ENCODE measurements around the gene TNFRSF25.
A peak's percentile ranks its signal among the peaks of the same experiment; 100 is the strongest.
"Not testable (repeated sequence)": the region's sequence is repeated elsewhere in the genome, so short reads cannot be mapped to it uniquely, and the experiment has no call there.

TNFRSF25 gene

GRCh38 chr1:6459850-6460265 is 6.1 kb downstream of the TNFRSF25 start:
- no peak for DNase-seq (ENCODE audit: low read depth)
- H3K4me3 ChIP-seq (ENCODE audit: low read depth, low read length): peak overlapping the region; percentile 18

- DNase-seq (ENCODE audit: low read depth): no peak
- H3K4me3 ChIP-seq (ENCODE audit: low read depth, low read length): no peak overlapping the region
Observed at GRCh38 chr1:6456800-6457466, 9.0 kb downstream of the TNFRSF25 start.

GRCh38 chr1:6455752-6456520 is 10.0 kb downstream of the TNFRSF25 start:
- H3K4me3 ChIP-seq (ENCODE audit: low read depth, low read length); DNase-seq (ENCODE audit: low read depth): not testable (repeated sequence)

GRCh38 chr1:6454856-6455751 is 10.9 kb downstream of the TNFRSF25 start:
- no peak overlapping the region for H3K4me3 ChIP-seq (ENCODE audit: low read depth, low read length)
- DNase-seq (ENCODE audit: low read depth): no peak

GRCh38 chr1:6453895-6454855 is 11.8 kb downstream of the TNFRSF25 start:
- not testable (repeated sequence) for DNase-seq (ENCODE audit: low read depth); H3K4me3 ChIP-seq (ENCODE audit: low read depth, low read length)

GRCh38 chr1:6450943-6451373 is 15.0 kb downstream of the TNFRSF25 start:
- no peak overlapping the region for H3K4me3 ChIP-seq (ENCODE audit: low read depth, low read length)
- DNase-seq (ENCODE audit: low read depth): no peak

- not testable (repeated sequence) for H3K4me3 ChIP-seq (ENCODE audit: low read depth, low read length); DNase-seq (ENCODE audit: low read depth)
Observed at GRCh38 chr1:6450486-6450885, 15.5 kb downstream of the TNFRSF25 start.

- no peak overlapping the region for H3K4me3 ChIP-seq (ENCODE audit: low read depth, low read length)
Observed at GRCh38 chr1:6450005-6450450, 15.9 kb downstream of the TNFRSF25 start.

GRCh38 chr1:6448749-6449631 is 17.0 kb downstream of the TNFRSF25 start:
- no peak for DNase-seq (ENCODE audit: low read depth)
- H3K4me3 ChIP-seq (ENCODE audit: low read depth, low read length): no peak overlapping the region

More at GRCh38 chr1:6450005-6450450, 15.9 kb downstream of the TNFRSF25 start:
- no peak for DNase-seq (ENCODE audit: low read depth)

- no peak overlapping the region for H3K4me3 ChIP-seq (ENCODE audit: low read depth, low read length)
- DNase-seq (ENCODE audit: low read depth): no peak
Observed at GRCh38 chr1:6447818-6448748, 17.9 kb downstream of the TNFRSF25 start.

GRCh38 chr1:6447016-6447817 is 18.8 kb downstream of the TNFRSF25 start:
- no peak overlapping the region for H3K4me3 ChIP-seq (ENCODE audit: low read depth, low read length)
- DNase-seq (ENCODE audit: low read depth): no peak

- no peak overlapping the region for H3K4me3 ChIP-seq (ENCODE audit: low read depth, low read length)
- no peak for DNase-seq (ENCODE audit: low read depth)
Observed at GRCh38 chr1:6446665-6447015, 19.3 kb downstream of the TNFRSF25 start.

GRCh38 chr1:6445929-6446328 is 20.0 kb downstream of the TNFRSF25 start:
- not testable (repeated sequence) for H3K4me3 ChIP-seq (ENCODE audit: low read depth, low read length); DNase-seq (ENCODE audit: low read depth)

- H3K4me3 ChIP-seq (ENCODE audit: low read depth, low read length): no peak overlapping the region
- no peak for DNase-seq (ENCODE audit: low read depth)
Observed at GRCh38 chr1:6445062-6445763, 20.8 kb downstream of the TNFRSF25 start.

GRCh38 chr1:6444377-6444776 is 21.6 kb downstream of the TNFRSF25 start:
- no peak overlapping the region for H3K4me3 ChIP-seq (ENCODE audit: low read depth, low read length)
- DNase-seq (ENCODE audit: low read depth): no peak

Data from skeletal muscle cell (primary cell).